ENCODE data around the gene CATSPERZ. TPM values are rescaled to one million over a fixed set of nuclear protein-coding genes. Genes with fewer than 3 reads are reported as not detected.

The CATSPERZ gene
- total and polyA plus RNA-seq, 9 of the 15 experiments (the other 6 are each of a cell fraction or from before 2014, with no cell fraction given) = 0.86 to 8.5 (median 3.5) TPM

DNA sequence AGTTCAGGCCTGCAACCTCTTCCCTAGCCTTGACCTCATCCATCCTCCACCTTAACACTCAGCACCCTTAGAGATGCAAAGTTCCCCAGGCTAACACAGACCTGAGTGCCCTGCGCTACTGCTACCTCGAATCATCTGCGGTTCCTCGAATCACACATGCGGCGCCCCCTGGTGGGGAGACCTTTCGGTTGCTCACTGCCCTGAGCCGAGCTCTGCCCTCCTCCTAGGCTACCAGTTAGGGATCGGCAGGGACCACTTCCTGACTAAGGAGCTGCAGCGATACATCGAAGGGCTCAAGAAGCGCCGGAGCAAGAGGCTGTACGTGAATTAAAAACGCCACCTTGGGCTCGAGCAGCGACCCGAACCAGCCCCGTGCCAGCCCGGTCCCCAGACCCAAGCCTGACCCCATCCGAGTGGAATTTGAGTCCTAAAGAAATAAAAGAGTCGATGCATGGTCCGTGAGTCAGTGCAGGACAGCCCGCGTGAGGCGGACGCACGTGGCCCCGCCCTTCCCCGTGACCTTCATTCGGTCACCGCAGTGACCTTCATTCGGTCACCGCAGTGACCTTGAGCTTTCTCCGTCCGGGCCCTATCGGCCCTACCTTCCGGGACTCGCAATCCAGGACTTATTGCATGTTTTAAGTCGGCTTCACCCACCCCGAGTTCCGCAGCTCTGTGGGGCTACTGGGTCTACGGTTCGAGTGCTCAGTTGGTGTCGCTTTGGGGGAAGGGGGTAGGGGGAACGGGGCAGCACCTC lies 4.3 kb downstream of the CATSPERZ start (continued):
- TF ChIP-seq, protein P1, sequence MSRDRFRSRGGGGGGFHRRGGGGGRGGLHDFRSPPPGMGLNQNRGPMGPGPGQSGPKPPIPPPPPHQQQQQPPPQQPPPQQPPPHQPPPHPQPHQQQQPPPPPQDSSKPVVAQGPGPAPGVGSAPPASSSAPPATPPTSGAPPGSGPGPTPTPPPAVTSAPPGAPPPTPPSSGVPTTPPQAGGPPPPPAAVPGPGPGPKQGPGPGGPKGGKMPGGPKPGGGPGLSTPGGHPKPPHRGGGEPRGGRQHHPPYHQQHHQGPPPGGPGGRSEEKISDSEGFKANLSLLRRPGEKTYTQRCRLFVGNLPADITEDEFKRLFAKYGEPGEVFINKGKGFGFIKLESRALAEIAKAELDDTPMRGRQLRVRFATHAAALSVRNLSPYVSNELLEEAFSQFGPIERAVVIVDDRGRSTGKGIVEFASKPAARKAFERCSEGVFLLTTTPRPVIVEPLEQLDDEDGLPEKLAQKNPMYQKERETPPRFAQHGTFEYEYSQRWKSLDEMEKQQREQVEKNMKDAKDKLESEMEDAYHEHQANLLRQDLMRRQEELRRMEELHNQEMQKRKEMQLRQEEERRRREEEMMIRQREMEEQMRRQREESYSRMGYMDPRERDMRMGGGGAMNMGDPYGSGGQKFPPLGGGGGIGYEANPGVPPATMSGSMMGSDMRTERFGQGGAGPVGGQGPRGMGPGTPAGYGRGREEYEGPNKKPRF (IDR thresholded peaks at IDR 0.05; ENCODE audit: low read depth, low read length) = no peak
- no peak for TF ChIP-seq HIVEP1 (CRISPR knock-in tag; IDR thresholded peaks at IDR 0.05)
- TF ChIP-seq ZNF77 (CRISPR knock-in tag; IDR thresholded peaks at IDR 0.05) = no peak
- TF ChIP-seq FOS (IDR thresholded peaks at IDR 0.05; ENCODE audit: extremely low read depth, insufficient read length) = no peak
- no peak for TF ChIP-seq TEAD2 (tag; IDR thresholded peaks at IDR 0.05)
- no peak for TF ChIP-seq NELFE (IDR thresholded peaks at IDR 0.05; ENCODE audit: insufficient read depth, insufficient read length)
- TF ChIP-seq PML (IDR thresholded peaks at IDR 0.05; ENCODE audit: low read length) = no peak; the same call in 1 of the 2 replicates
- no peak for TF ChIP-seq NONO (IDR thresholded peaks at IDR 0.05; ENCODE audit: low read depth in 2 of 2, low read length in 1 of 2)
- no peak; the same call in 1 of the 2 replicates for TF ChIP-seq GABPA (tag; conservative IDR thresholded peaks at IDR 0.05; ENCODE audit: low read depth)
- TF ChIP-seq DDX20 (tag; IDR thresholded peaks at IDR 0.05; ENCODE audit: low read depth) = no peak
- no peak for TF ChIP-seq ZNF184 (CRISPR knock-in tag; IDR thresholded peaks at IDR 0.05)
- TF ChIP-seq, protein P2, sequence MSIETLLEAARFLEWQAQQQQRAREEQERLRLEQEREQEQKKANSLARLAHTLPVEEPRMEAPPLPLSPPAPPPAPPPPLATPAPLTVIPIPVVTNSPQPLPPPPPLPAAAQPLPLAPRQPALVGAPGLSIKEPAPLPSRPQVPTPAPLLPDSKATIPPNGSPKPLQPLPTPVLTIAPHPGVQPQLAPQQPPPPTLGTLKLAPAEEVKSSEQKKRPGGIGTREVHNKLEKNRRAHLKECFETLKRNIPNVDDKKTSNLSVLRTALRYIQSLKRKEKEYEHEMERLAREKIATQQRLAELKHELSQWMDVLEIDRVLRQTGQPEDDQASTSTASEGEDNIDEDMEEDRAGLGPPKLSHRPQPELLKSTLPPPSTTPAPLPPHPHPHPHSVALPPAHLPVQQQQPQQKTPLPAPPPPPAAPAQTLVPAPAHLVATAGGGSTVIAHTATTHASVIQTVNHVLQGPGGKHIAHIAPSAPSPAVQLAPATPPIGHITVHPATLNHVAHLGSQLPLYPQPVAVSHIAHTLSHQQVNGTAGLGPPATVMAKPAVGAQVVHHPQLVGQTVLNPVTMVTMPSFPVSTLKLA (conservative IDR thresholded peaks at IDR 0.05) = peak; percentile 86 to 87
- TF ChIP-seq RFX5 (IDR thresholded peaks at IDR 0.05; ENCODE audit: low read depth, low read length) = no peak
- TF ChIP-seq SAFB2 (IDR thresholded peaks at IDR 0.05; ENCODE audit: borderline replicate concordance, low read depth, low read length, severe bottlenecking) = no peak
- TF ChIP-seq HDGF (IDR thresholded peaks at IDR 0.05) = no peak
- TF ChIP-seq FOXJ3 (CRISPR knock-in tag; IDR thresholded peaks at IDR 0.05) = no peak
- TF ChIP-seq NUFIP1 (IDR thresholded peaks at IDR 0.05; ENCODE audit: partially characterized antibody) = no peak
- no peak for TF ChIP-seq CBX2 (IDR thresholded peaks at IDR 0.05; ENCODE audit: insufficient read depth, low read length, poor library complexity, severe bottlenecking)
- TF ChIP-seq SMAD3 (CRISPR knock-in tag; conservative IDR thresholded peaks at IDR 0.05) = no peak
- TF ChIP-seq, protein P3, sequence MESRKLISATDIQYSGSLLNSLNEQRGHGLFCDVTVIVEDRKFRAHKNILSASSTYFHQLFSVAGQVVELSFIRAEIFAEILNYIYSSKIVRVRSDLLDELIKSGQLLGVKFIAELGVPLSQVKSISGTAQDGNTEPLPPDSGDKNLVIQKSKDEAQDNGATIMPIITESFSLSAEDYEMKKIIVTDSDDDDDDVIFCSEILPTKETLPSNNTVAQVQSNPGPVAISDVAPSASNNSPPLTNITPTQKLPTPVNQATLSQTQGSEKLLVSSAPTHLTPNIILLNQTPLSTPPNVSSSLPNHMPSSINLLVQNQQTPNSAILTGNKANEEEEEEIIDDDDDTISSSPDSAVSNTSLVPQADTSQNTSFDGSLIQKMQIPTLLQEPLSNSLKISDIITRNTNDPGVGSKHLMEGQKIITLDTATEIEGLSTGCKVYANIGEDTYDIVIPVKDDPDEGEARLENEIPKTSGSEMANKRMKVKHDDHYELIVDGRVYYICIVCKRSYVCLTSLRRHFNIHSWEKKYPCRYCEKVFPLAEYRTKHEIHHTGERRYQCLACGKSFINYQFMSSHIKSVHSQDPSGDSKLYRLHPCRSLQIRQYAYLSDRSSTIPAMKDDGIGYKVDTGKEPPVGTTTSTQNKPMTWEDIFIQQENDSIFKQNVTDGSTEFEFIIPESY (CRISPR knock-in tag; IDR thresholded peaks at IDR 0.05) = peak; percentile 34; the same call in 1 of the 2 replicates
- no peak for TF ChIP-seq PTBP1 (IDR thresholded peaks at IDR 0.05; ENCODE audit: low read depth, low read length)
- no peak for TF ChIP-seq MAFG (tag; conservative IDR thresholded peaks at IDR 0.05)
- TF ChIP-seq PCBP1 (IDR thresholded peaks at IDR 0.05; ENCODE audit: low read depth, low read length, poor library complexity, severe bottlenecking) = no peak
- TF ChIP-seq ZNF253 (CRISPR knock-in tag; conservative IDR thresholded peaks at IDR 0.05) = no peak
